ENCODE data around the gene ARMC5.

DNA sequence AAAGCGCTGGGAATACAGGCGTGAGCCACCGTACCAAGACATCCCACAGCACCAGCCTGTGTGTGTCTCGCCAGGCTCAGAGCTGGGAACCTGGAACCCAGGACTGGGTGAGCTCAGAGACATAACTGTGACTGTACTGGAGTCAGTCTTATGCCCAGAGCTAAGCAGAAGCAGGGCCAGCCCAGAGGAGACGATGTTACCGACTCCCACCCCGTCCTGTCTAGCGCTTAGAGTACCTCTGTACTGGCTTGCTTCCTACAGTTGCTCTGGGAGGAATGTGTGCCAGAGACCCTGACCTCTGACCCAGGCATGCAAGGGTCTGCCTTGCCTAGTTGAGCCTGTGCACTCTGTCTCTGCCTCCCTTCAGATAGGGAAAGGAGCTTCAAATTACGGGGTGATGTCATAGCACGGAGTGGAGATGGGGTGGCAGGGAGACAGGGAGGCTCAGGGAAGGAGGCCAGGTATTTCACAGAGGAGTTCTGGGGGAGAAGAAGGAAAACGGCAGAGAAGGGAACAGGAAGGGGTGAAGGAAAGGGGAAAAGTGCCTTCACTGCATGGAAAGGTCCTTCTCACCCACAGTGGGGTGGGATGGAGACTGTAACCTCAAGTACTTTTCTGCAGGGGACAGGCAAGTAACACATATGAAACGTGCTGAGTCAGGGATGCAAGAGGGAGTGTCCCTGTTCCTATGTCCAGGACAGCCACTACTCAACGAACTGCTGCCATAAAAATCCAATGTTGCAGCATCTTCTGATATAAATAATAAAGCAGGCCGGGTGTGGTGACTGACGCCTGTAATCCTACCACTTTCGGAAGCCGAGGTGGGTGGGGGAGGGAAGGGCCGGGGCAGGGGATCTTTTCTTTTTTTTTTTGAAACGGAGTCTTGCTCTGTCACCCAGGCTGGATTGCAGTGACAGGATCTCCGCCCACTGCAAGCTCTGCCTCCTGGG is 5.8 kb upstream of the ARMC5 start:
- TF ChIP-seq, protein P1, sequence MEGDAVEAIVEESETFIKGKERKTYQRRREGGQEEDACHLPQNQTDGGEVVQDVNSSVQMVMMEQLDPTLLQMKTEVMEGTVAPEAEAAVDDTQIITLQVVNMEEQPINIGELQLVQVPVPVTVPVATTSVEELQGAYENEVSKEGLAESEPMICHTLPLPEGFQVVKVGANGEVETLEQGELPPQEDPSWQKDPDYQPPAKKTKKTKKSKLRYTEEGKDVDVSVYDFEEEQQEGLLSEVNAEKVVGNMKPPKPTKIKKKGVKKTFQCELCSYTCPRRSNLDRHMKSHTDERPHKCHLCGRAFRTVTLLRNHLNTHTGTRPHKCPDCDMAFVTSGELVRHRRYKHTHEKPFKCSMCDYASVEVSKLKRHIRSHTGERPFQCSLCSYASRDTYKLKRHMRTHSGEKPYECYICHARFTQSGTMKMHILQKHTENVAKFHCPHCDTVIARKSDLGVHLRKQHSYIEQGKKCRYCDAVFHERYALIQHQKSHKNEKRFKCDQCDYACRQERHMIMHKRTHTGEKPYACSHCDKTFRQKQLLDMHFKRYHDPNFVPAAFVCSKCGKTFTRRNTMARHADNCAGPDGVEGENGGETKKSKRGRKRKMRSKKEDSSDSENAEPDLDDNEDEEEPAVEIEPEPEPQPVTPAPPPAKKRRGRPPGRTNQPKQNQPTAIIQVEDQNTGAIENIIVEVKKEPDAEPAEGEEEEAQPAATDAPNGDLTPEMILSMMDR (IDR thresholded peaks at IDR 0.05) = no peak
- peak in 1 of 2 donors; percentile 25 for TF ChIP-seq POLR2A (IDR thresholded peaks at IDR 0.05)

Data from adrenal gland (tissue), 5 donors.